Measurements from ENCODE around the gene PRR5.

PRR5 gene

GRCh38 chr22:44730022-44730393 lies 28.0 kb downstream of the PRR5 start:
- no peak for TF ChIP-seq CTCF (IDR thresholded peaks at IDR 0.05; ENCODE audit: insufficient read depth, low read depth, low read length, missing control alignments)
- H3K4me3 ChIP-seq (ENCODE audit: low read length), result no peak overlapping the region
- no peak for DNase-seq (ENCODE audit: low read depth)

- no peak overlapping the region for H3K4me3 ChIP-seq (ENCODE audit: low read length)
- DNase-seq (ENCODE audit: low read depth), result no peak
- TF ChIP-seq CTCF (IDR thresholded peaks at IDR 0.05; ENCODE audit: insufficient read depth, low read depth, low read length, missing control alignments), result no peak
Measured at GRCh38 chr22:44730490-44731356, 28.7 kb downstream of the PRR5 start.

- H3K4me3 ChIP-seq (ENCODE audit: low read length), result no peak overlapping the region
- no peak for DNase-seq (ENCODE audit: low read depth)
- no peak for TF ChIP-seq CTCF (IDR thresholded peaks at IDR 0.05; ENCODE audit: insufficient read depth, low read depth, low read length, missing control alignments)
Measured at GRCh38 chr22:44731357-44731970, 29.5 kb downstream of the PRR5 start.

- no peak for DNase-seq (ENCODE audit: low read depth)
- TF ChIP-seq CTCF (IDR thresholded peaks at IDR 0.05; ENCODE audit: insufficient read depth, low read depth, low read length, missing control alignments), result no peak
- no peak overlapping the region for H3K4me3 ChIP-seq (ENCODE audit: low read length)
Measured at GRCh38 chr22:44732017-44732561, 30.1 kb downstream of the PRR5 start.

GRCh38 chr22:44732661-44733060 lies 30.7 kb downstream of the PRR5 start:
- no peak for TF ChIP-seq CTCF (IDR thresholded peaks at IDR 0.05; ENCODE audit: insufficient read depth, low read depth, low read length, missing control alignments)
- H3K4me3 ChIP-seq (ENCODE audit: low read length), result no peak overlapping the region
- DNase-seq (ENCODE audit: low read depth), result no peak

GRCh38 chr22:44733426-44734106 lies 31.6 kb downstream of the PRR5 start:
- no peak for TF ChIP-seq CTCF (IDR thresholded peaks at IDR 0.05; ENCODE audit: insufficient read depth, low read depth, low read length, missing control alignments)
- no peak overlapping the region for H3K4me3 ChIP-seq (ENCODE audit: low read length)
- no peak for DNase-seq (ENCODE audit: low read depth)

All from epithelial cell of esophagus (primary cell).